HG02759 (cell line): Measurements from ENCODE around the gene FBLN1.
"Not testable (repeated sequence)": the region's sequence is repeated elsewhere in the genome, so short reads cannot be mapped to it uniquely, and the experiment has no call there.

ENCODE experiments used
- ATAC-seq: cut with Tn5 transposase; IDR thresholded peaks from one replicate; pipeline ENCODE4 v1.9.1; 2021; ENCODE audit warnings: mild to moderate bottlenecking, moderate library complexity; ENCODE audit not compliant: unreplicated experiment

The FBLN1 gene

GRCh38 chr22:45502215-45503049 is at the start of gene FBLN1:
TSS of gene FBLN1 (plus strand) at chr22:45502883. CDS start at chr22:45502986, 103 bp downstream.
- ATAC-seq, result no peak

- no peak for ATAC-seq
Measured at GRCh38 chr22:45453764-45454163, 48.9 kb upstream of the FBLN1 start.

GRCh38 chr22:45454275-45454674 is 48.4 kb upstream of the FBLN1 start:
- no peak for ATAC-seq

- no peak for ATAC-seq
Measured at GRCh38 chr22:45455212-45455611, 47.5 kb upstream of the FBLN1 start.

- no peak for ATAC-seq
Measured at GRCh38 chr22:45455621-45456020, 47.1 kb upstream of the FBLN1 start.

- no peak for ATAC-seq
Measured at GRCh38 chr22:45456811-45457210, 45.9 kb upstream of the FBLN1 start.

GRCh38 chr22:45458532-45458931 is 44.2 kb upstream of the FBLN1 start:
- ATAC-seq, result no peak

- ATAC-seq, result no peak
Measured at GRCh38 chr22:45459235-45459634, 43.4 kb upstream of the FBLN1 start.

- ATAC-seq, result no peak
Measured at GRCh38 chr22:45460288-45461109, 42.2 kb upstream of the FBLN1 start.

- no peak for ATAC-seq
Measured at GRCh38 chr22:45462034-45462655, 40.5 kb upstream of the FBLN1 start.

- not testable (repeated sequence) for ATAC-seq
Measured at GRCh38 chr22:45463691-45464090, 39.0 kb upstream of the FBLN1 start.

GRCh38 chr22:45465633-45466032 is 37.0 kb upstream of the FBLN1 start:
- ATAC-seq, result no peak

- no peak for ATAC-seq
Measured at GRCh38 chr22:45468872-45469271, 33.8 kb upstream of the FBLN1 start.

- no peak for ATAC-seq
Measured at GRCh38 chr22:45469281-45470073, 33.2 kb upstream of the FBLN1 start.

- ATAC-seq, result no peak
Measured at GRCh38 chr22:45470871-45471270, 31.8 kb upstream of the FBLN1 start.

GRCh38 chr22:45472426-45472825 is 30.3 kb upstream of the FBLN1 start:
- ATAC-seq, result no peak

- no peak for ATAC-seq
Measured at GRCh38 chr22:45473626-45474237, 29.0 kb upstream of the FBLN1 start.

GRCh38 chr22:45475063-45475747 is 27.5 kb upstream of the FBLN1 start:
- ATAC-seq, result no peak

GRCh38 chr22:45475851-45476514 is 26.7 kb upstream of the FBLN1 start:
- no peak for ATAC-seq
